ENCODE results near the gene SEC23A. TPM values are rescaled to one million over a fixed set of nuclear protein-coding genes. Genes with fewer than 3 reads are reported as not detected.
"Not testable (repeated sequence)": the region's sequence is repeated elsewhere in the genome, so short reads cannot be mapped to it uniquely, and the experiment has no call there.

SEC23A gene
- 100 to 1,000 TPM in 1 of 3 donors, 10 to 100 TPM in 2; 75.8 to 106 (median 82.4) TPM for total RNA-seq

DNA sequence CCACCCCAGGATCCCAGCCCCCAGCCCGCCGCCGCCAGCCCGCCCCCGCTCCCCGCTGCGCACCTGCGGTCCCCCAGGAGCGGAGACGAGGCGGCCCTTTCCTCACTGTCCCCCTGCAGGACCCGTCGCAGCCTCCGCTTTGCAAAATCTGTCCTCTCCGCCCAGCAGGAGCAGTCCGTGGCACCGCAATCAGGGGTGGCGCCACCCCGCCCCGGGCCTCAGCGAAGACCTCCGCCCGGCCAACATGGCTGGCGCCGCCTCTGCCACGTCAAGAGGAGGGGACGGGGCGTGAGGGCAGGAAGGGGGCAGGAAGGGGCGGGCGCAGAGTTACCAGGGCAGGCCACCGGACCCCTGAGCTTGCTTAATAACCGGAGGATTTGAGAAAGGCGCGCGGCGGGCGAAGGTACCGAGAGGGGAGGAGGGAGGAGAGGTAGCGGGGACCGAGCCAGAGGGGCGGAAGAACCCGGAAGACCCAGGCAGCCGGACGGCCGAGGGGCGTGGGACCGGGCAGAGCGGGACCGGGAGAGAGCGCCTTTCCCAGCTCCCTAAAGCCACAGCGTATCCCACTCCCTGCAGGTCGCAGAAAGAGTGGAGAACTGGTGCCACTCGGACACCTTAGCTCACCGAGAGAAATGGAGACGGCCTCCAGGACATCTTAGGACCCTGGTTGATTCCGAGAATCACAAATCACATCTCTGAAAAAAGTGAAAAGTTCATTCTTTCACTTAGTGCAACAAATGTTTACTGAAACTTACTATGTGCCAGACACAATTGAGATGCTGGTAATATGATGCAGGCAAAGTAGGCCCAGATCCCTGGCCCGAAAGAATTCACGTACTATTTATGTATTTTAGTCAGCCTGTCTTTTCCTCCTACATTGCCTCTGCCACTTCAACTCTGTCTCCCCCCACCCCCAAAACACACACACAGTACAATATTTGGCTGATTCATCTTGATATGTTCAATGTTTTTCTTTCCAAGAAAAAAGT is at the start of gene SEC23A:
TSS of gene SEC23A (minus strand) at position 267 of the 989 bp plus-strand sequence. CDS start 7,117 bp downstream, outside the sequence.
- intact Hi-C loops (cut with DNase I; ENCODE audit: low total_unique reads) = no loop called here
- H3K4me3 ChIP-seq = peak within 1 kb of the TSS; percentile 82 to 94 (median 92)

DNA sequence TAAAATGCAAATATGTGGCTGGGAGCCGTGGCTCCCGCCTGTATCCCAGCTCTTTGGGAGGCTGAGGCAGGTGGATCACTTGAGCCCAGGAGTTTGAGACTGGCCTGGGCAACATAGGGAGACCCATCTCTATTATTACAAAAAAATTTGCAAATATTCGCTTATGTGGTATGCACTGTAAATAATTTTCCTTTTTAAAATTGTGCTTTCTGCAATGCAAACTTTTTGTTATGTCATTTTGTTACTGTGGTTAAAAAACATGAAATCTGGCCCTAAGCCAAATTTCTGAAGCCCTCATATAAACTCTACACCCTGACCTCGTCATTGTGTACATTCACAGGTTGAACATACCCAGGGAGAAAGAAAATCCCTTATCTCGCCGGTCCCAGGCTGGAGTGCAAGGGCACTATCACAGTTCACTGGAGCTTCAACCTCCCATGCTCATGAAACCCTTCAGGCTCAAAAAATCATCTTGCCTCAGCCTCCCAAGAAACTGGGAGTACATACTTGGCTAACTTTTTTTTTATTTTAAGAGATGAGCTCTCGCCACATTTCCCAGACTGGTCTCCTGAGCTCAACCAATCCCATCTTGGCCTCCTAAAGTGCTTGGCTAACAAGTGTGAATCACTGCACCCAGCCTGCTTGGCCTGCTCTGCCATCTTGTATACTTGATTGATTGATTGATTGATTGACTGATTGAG is 42.4 kb upstream of the SEC23A start:
- Histone ChIP-seq H3K36me3 (peaks cover 3% of the 10 kb centered on the region), H3K9me3 (no peaks in the 10 kb centered on the region), H3K27me3 (no peaks in the 10 kb centered on the region), H3K4me3 (no peak overlapping the region), H3K4me1 (no peaks in the 10 kb centered on the region), H3K27ac (no peak overlapping the region)
- intact Hi-C loops (cut with DNase I; ENCODE audit: low total_unique reads) = no loop called here
- no peak for DNase-seq (ENCODE audit: low spot score in 2 of 2)
- TF ChIP-seq POLR2A (IDR thresholded peaks at IDR 0.05) (no peak), POLR2AphosphoS5 (IDR thresholded peaks at IDR 0.05) (no peak)
- TF ChIP-seq, protein P1, sequence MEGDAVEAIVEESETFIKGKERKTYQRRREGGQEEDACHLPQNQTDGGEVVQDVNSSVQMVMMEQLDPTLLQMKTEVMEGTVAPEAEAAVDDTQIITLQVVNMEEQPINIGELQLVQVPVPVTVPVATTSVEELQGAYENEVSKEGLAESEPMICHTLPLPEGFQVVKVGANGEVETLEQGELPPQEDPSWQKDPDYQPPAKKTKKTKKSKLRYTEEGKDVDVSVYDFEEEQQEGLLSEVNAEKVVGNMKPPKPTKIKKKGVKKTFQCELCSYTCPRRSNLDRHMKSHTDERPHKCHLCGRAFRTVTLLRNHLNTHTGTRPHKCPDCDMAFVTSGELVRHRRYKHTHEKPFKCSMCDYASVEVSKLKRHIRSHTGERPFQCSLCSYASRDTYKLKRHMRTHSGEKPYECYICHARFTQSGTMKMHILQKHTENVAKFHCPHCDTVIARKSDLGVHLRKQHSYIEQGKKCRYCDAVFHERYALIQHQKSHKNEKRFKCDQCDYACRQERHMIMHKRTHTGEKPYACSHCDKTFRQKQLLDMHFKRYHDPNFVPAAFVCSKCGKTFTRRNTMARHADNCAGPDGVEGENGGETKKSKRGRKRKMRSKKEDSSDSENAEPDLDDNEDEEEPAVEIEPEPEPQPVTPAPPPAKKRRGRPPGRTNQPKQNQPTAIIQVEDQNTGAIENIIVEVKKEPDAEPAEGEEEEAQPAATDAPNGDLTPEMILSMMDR (IDR thresholded peaks at IDR 0.05) = no peak

More for the DNA sequence above, at the start of gene SEC23A:
- DNase-seq (ENCODE audit: low spot score in 2 of 2) = peak; percentile 85 to 86
- Histone ChIP-seq H3K4me1 (no peaks in the 10 kb centered on the region), H3K36me3 (no peaks in the 10 kb centered on the region), H3K27ac (peak within 1 kb of the TSS; percentile 95 to 99), H3K27me3 (no peaks in the 10 kb centered on the region), H3K9me3 (no peaks in the 10 kb centered on the region)
- TF ChIP-seq POLR2AphosphoS5 (IDR thresholded peaks at IDR 0.05) = peak; percentile 82 to 93 (median 90)
- TF ChIP-seq POLR2A (IDR thresholded peaks at IDR 0.05) = peak; percentile 87
- TF ChIP-seq, protein P1 (IDR thresholded peaks at IDR 0.05) = no peak

DNA sequence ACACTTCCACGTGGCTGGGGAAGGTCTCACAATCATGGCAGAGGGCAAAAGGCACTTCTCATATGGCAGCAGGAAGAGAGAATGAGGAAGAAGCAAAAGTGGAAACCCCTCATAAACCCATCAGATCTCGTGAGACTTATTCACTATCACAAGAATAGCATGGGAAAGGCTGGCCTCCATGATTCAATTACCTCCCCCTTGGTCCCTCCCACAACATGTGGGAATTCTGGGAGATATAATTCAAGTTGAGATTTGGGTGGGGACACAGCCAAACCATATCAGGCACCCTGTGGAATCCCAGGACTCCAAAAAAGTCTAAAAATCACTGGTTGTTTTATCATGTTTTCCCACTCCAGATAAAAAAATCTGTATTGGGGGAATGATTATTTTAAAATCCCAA is 40.2 kb upstream of the SEC23A start:
- H3K4me1 ChIP-seq; intact Hi-C loops (cut with DNase I; ENCODE audit: low total_unique reads): not testable (repeated sequence)

DNA sequence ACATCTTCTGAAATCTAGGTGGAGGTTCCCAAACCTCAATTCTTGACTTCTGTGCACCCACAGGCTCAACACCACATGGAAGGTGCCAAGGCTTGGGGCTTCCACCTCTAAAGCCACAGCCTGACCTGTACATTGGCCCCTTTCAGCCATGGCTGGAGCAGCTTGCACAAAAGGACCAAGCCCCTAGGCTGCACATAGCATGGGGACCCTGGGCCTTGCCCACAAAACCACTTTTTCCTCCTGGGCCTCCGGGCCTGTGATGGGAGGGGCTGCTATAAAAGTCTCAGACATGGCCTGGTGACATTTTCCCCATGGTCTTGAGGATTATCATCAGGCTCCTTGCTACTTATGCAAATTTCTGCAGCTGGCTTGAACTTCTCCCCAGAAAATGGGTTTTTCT is 38.6 kb upstream of the SEC23A start:
- intact Hi-C loops (cut with DNase I; ENCODE audit: low total_unique reads); H3K36me3 ChIP-seq: not testable (repeated sequence)

More for the DNA sequence above, 40.2 kb upstream of the SEC23A start:
- not testable (repeated sequence) for DNase-seq (ENCODE audit: low spot score in 2 of 2); H3K27ac ChIP-seq; H3K36me3 ChIP-seq; H3K27me3 ChIP-seq; H3K9me3 ChIP-seq; H3K4me3 ChIP-seq

DNA sequence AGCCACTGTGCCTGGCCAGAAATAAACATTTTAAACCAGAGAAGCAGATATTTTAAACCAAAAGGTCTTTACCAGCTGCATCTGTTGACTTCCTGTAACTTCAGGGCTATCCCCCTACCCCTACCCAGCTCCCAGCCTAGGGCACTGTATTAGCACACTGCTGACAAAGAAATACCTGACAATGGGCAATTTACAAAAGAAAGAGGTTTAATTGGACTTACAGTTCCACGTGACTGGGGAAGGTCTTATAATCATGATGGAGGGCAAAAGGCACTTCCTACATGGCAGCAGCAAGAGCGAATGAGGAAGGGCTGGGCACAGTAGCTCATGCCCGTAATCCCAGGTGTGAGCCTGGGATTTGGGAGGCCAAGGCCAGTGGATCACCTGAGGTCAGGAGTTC is 37.1 kb upstream of the SEC23A start:
- Histone ChIP-seq H3K9me3 (no peaks in the 10 kb centered on the region), H3K27ac (no peak overlapping the region), H3K27me3 (no peaks in the 10 kb centered on the region), H3K36me3 (no peaks in the 10 kb centered on the region), H3K4me3 (no peak overlapping the region), H3K4me1 (no peaks in the 10 kb centered on the region)
- TF ChIP-seq POLR2AphosphoS5 (IDR thresholded peaks at IDR 0.05) = no peak
- TF ChIP-seq, protein P1 (IDR thresholded peaks at IDR 0.05) = no peak
- TF ChIP-seq POLR2A (IDR thresholded peaks at IDR 0.05) = no peak
- no peak for DNase-seq (ENCODE audit: low spot score in 2 of 2)
- intact Hi-C loops (cut with DNase I; ENCODE audit: low total_unique reads) = no loop called here

More for the DNA sequence above, 38.6 kb upstream of the SEC23A start:
- not testable (repeated sequence) for H3K27ac ChIP-seq; H3K27me3 ChIP-seq; H3K4me1 ChIP-seq; H3K4me3 ChIP-seq; DNase-seq (ENCODE audit: low spot score in 2 of 2); H3K9me3 ChIP-seq

DNA sequence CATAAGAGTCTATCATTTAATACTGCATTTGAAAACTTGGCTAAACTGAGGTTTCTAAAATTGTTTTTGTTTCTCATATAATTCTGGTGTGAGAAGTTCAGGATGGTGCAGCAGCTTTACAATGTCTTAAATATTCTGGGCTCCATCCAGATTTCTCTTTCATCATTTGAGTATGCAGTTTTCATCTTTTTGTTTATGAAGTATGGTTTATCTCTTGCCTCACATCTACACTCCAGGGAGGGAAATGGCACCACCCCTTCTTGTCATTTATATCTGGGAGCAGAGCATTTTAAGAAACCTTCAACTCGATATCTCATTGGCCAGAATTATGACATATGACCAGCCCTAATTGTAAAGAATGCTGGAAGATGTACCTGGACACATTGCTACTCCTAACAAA is 35.4 kb upstream of the SEC23A start:
- Histone ChIP-seq H3K9me3 (no peaks in the 10 kb centered on the region), H3K4me3 (no peak overlapping the region), H3K36me3 (no peaks in the 10 kb centered on the region), H3K27me3 (no peaks in the 10 kb centered on the region), H3K4me1 (no peaks in the 10 kb centered on the region), H3K27ac (no peak overlapping the region)
- intact Hi-C loops (cut with DNase I; ENCODE audit: low total_unique reads) = no loop called here
- DNase-seq (ENCODE audit: low spot score in 2 of 2) = no peak
- no peak for TF ChIP-seq POLR2AphosphoS5 (IDR thresholded peaks at IDR 0.05)
- TF ChIP-seq, protein P1 (IDR thresholded peaks at IDR 0.05) = no peak
- no peak for TF ChIP-seq POLR2A (IDR thresholded peaks at IDR 0.05)

DNA sequence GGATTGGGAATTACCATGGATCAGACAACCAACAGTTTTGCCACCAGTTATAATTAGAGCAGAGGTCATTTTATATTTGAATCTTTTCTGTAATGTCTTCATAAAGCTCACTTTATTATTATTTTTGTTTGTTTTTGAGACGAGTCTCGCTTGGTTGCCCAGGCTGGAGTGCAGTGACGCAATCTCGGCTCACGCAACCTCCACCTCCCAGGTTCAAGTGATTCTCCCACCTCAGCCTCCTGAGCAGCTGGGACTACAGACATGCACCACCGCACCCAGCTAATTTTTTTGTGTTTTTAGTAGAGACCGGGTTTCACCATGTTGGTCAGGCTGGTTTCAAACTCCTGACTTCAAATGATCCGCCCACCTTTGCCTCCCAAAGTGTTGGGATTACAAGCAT is 34.8 kb upstream of the SEC23A start:
- DNase-seq (ENCODE audit: low spot score in 2 of 2); H3K36me3 ChIP-seq; H3K9me3 ChIP-seq; H3K4me3 ChIP-seq; H3K4me1 ChIP-seq; H3K27me3 ChIP-seq; H3K27ac ChIP-seq; intact Hi-C loops (cut with DNase I; ENCODE audit: low total_unique reads): not testable (repeated sequence)

Measured in breast epithelium (tissue), 4 donors.